Measurements from ENCODE around the gene CHAD.
"Not testable (repeated sequence)": the region's sequence is repeated elsewhere in the genome, so short reads cannot be mapped to it uniquely, and the experiment has no call there.

The CHAD gene

GRCh38 chr17:50492214-50492613 lies 23.5 kb upstream of the CHAD start:
- no peak for DNase-seq

GRCh38 chr17:50491505-50491904 lies 22.8 kb upstream of the CHAD start:
- DNase-seq, result no peak

GRCh38 chr17:50488880-50489279 lies 20.2 kb upstream of the CHAD start:
- no peak for DNase-seq

GRCh38 chr17:50487213-50488096 lies 18.8 kb upstream of the CHAD start:
- no peak for DNase-seq

GRCh38 chr17:50484386-50485155 lies 15.9 kb upstream of the CHAD start:
- no peak for DNase-seq

- no peak for DNase-seq
These were observed 14.6 kb upstream of the CHAD start for GRCh38 chr17:50483266-50483665.

GRCh38 chr17:50482516-50482915 lies 13.8 kb upstream of the CHAD start:
- peak; percentile 93 for DNase-seq

GRCh38 chr17:50482110-50482509 lies 13.4 kb upstream of the CHAD start:
- no peak for DNase-seq

GRCh38 chr17:50481648-50482047 lies 13.0 kb upstream of the CHAD start:
- DNase-seq, result no peak

- DNase-seq, result no peak
These were observed 12.3 kb upstream of the CHAD start for GRCh38 chr17:50480854-50481490.

GRCh38 chr17:50480142-50480764 lies 11.6 kb upstream of the CHAD start:
- DNase-seq, result no peak

GRCh38 chr17:50479522-50480141 lies 11.0 kb upstream of the CHAD start:
- DNase-seq, result peak; percentile 9

GRCh38 chr17:50478391-50479381 lies 10.0 kb upstream of the CHAD start, which contains the start of gene RSAD1:
Gene RSAD1, plus strand, starts transcription at chr17:50478860. Its CDS starts 25 bp downstream, at chr17:50478885.
- DNase-seq, result peak; percentile 84

GRCh38 chr17:50477976-50478375 lies 9.3 kb upstream of the CHAD start:
- DNase-seq, result no peak

- no peak for DNase-seq
These were observed 8.1 kb upstream of the CHAD start for GRCh38 chr17:50476545-50477315.

GRCh38 chr17:50475775-50476544 lies 7.3 kb upstream of the CHAD start:
- DNase-seq, result not testable (repeated sequence)

- no peak for DNase-seq
These were observed 6.7 kb upstream of the CHAD start for GRCh38 chr17:50475362-50475761.

GRCh38 chr17:50474523-50474922 lies 5.8 kb upstream of the CHAD start:
- DNase-seq, result no peak

GRCh38 chr17:50473901-50474300 lies 5.2 kb upstream of the CHAD start:
- DNase-seq, result no peak

GRCh38 chr17:50472761-50473161 lies 4.1 kb upstream of the CHAD start:
- DNase-seq, result not testable (repeated sequence)

Measured in midbrain (tissue), 1 donor.